Measurements from ENCODE around the gene CAPG. TPM values are rescaled to one million over a fixed set of nuclear protein-coding genes. Genes with fewer than 3 reads are reported as not detected.
"Not testable (repeated sequence)": the region's sequence is repeated elsewhere in the genome, so short reads cannot be mapped to it uniquely, and the experiment has no call there.

CAPG gene
- total RNA-seq, 1 donor from 2014 or later, result 22.4 TPM

DNA sequence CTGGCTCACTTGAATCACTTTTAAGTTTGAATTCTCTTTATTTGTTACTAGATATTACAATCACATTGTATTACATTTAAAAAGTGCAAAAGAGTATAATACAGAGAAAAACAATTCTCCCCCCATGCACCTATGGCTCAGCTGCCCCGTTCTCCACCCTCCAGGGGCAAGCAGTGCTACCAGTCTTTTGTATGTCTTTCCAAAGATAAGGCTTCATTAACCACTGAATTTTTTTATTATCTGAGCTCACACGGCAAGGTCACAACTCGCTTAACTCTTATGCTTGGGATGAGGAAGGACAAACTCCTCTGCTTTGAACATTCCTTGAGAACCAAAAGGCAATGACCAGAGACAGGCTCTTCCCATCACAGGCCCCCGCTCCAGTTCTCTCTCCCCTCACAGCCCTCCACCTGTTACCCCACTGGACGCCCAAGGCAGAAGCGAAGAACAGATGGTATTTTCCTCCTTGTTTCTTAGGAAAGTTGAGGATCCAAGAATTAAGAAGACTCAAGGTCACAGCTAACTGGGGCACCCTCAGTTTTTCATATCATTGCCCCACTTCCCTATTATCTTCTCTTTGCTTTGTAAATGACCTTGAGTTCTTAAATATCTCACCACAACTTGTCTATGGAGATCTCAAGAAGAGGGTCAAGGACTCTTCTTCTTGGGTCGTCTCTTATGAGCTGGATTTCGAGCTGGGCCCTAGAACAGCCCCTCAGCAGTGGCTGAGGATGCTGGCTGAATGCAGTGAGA, 38.5 kb upstream of the CAPG start:
- no peak overlapping the region for H3K4me3 ChIP-seq (ENCODE audit: low read length in 3 of 3)
- peaks cover 2 to 9% (median 3%) of the 10 kb centered on the region in 3 donors for H3K4me1 ChIP-seq (ENCODE audit: control insufficient read depth in 3 of 3, insufficient read depth in 3 of 3, low read length in 3 of 3)
- H3K9me3 ChIP-seq (ENCODE audit: control insufficient read depth in 3 of 3, low read length in 3 of 3), result no peaks in the 10 kb centered on the region
- no peak overlapping the region for H3K27ac ChIP-seq (ENCODE audit: low read depth, low read length)
- H3K27me3 ChIP-seq (ENCODE audit: control insufficient read depth in 3 of 3, insufficient read depth in 3 of 3, low read length in 3 of 3), result no peaks in the 10 kb centered on the region
- H3K9ac ChIP-seq (ENCODE audit: low read depth in 1 of 3, low read length in 3 of 3), result no peak overlapping the region
- no peaks in the 10 kb centered on the region for H3K36me3 ChIP-seq (ENCODE audit: control insufficient read depth in 3 of 3, insufficient read depth in 3 of 3, low read length in 3 of 3)

DNA sequence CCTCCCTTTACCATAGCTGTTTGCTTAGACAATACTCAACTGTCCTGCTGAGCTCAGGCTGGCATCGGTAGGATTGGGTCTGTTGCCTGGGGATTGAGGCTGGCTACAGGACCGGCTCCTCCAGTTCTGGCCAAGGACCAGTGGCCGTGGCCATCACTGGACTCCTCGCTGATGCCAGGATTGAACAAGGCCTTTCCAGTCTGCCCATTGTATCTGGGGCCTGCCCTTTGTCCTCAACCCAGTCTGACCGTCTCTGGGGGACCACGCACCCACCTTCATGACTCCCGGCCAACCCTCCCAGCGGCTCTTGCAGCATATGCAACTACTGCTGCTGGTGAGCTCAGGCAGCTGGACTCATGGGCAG, 37.0 kb upstream of the CAPG start:
- no peaks in the 10 kb centered on the region for H3K9me3 ChIP-seq (ENCODE audit: control insufficient read depth in 3 of 3, low read length in 3 of 3)
- H3K36me3 ChIP-seq (ENCODE audit: control insufficient read depth in 3 of 3, insufficient read depth in 3 of 3, low read length in 3 of 3), result no peaks in the 10 kb centered on the region
- no peak overlapping the region for H3K9ac ChIP-seq (ENCODE audit: low read depth in 1 of 3, low read length in 3 of 3)
- H3K27me3 ChIP-seq (ENCODE audit: control insufficient read depth in 3 of 3, insufficient read depth in 3 of 3, low read length in 3 of 3), result no peaks in the 10 kb centered on the region
- H3K4me1 ChIP-seq (ENCODE audit: control insufficient read depth in 3 of 3, insufficient read depth in 3 of 3, low read length in 3 of 3), result peaks cover 2 to 9% (median 3%) of the 10 kb centered on the region in 3 donors
- H3K4me3 ChIP-seq (ENCODE audit: low read length in 3 of 3), result no peak overlapping the region
- H3K27ac ChIP-seq (ENCODE audit: low read depth, low read length), result no peak overlapping the region

DNA sequence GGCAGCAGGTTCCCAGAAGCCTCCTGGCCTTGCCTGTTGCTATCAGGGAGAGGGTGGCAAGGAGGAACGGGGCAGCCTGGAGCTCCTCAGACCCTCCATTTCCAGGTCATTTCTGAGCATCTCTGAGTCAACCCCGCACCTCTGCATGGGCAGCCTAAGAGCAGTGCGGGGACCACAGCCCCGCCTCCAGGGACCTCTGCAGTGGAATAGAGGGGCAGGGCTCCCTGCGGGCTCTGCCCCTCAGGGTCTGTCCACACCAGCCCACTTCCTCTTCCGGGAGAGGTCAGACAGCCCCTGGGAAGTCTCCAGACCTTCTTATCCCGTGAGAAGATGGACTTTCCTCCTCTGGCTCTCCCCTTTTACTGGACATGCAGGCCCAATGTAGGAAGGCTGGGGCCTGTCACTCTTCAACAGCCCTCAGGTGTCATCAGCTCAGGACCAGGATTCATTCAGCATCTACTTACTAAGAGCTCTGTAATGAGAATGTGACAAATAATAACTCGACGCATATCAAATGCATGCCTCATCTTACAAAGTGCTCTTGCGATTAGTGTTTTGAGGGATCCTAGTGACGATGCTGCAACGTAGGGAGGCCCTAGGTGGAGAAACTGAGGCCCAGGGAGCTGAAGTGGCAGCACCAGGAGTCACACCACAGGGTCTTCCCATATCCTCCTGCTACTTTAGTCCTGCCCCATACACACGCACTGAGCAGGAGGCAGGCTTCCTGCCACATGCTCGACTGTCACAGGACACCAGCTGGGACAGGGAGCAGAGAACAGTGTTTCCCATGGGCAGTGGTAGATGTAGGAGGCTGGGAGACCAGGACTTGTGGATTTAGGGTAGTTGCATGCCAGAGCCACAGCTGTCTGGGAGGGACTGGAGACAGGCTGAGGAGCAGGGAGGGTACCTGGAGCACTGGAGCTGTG, 36.4 kb upstream of the CAPG start:
- Histone ChIP-seq H3K4me3 (ENCODE audit: low read length in 3 of 3) (no peak overlapping the region), H3K9ac (ENCODE audit: low read depth in 1 of 3, low read length in 3 of 3) (no peak overlapping the region), H3K27me3 (ENCODE audit: control insufficient read depth in 3 of 3, insufficient read depth in 3 of 3, low read length in 3 of 3) (no peaks in the 10 kb centered on the region), H3K9me3 (ENCODE audit: control insufficient read depth in 3 of 3, low read length in 3 of 3) (no peaks in the 10 kb centered on the region), H3K4me1 (ENCODE audit: control insufficient read depth in 3 of 3, insufficient read depth in 3 of 3, low read length in 3 of 3) (peaks cover 2 to 9% (median 3%) of the 10 kb centered on the region in 3 donors), H3K36me3 (ENCODE audit: control insufficient read depth in 3 of 3, insufficient read depth in 3 of 3, low read length in 3 of 3) (no peaks in the 10 kb centered on the region), H3K27ac (ENCODE audit: low read depth, low read length) (no peak overlapping the region)

DNA sequence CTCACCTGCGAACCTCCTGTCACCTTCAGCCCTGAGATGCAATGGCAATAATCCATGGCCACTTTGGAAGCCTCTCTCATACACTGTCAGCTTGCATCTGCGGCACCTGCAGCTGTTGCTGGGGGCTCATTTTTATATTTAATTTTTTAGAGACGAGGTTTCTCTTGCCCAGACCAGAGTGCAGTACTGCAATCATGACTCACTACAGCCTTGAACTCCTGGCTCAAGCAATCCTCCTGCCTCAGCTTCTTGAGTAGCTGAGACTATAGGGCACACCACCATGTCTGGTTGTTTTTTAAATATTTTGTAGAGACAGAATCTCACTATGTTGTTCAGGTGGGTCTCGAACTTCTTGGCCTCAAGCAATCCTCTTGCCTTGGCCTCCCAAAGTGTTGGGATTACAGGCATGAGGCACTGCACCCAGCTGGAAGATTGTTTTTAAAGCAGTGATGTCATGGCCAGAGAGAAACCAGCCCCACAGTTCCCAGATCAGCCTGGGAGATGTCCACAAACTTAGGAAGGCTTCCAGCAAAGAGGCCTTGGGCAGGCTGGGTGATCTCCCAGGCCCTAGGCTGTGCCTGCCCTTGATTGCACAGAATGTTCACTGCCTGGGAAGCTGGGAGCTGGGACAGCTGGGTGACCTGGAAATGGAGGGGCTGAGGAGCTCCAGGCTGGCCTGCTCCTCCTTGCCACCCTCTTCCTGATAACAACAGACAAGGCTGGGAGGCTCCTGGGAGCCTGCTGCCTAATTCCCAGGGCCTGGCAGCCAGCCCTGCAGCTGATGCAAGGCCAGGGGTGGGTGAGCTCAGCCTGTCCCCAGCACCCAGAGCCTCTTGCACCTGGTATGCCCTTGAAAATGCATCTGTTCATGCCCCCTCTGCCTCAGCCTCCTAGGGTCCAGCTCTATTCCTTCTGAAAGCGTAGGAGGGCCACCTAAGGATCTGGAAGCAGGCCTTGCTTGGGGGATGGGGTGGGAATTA, 35.4 kb upstream of the CAPG start:
- Histone ChIP-seq H3K36me3 (ENCODE audit: control insufficient read depth in 3 of 3, insufficient read depth in 3 of 3, low read length in 3 of 3) (no peaks in the 10 kb centered on the region), H3K9ac (ENCODE audit: low read depth in 1 of 3, low read length in 3 of 3) (no peak overlapping the region), H3K27ac (ENCODE audit: low read depth, low read length) (no peak overlapping the region)

DNA sequence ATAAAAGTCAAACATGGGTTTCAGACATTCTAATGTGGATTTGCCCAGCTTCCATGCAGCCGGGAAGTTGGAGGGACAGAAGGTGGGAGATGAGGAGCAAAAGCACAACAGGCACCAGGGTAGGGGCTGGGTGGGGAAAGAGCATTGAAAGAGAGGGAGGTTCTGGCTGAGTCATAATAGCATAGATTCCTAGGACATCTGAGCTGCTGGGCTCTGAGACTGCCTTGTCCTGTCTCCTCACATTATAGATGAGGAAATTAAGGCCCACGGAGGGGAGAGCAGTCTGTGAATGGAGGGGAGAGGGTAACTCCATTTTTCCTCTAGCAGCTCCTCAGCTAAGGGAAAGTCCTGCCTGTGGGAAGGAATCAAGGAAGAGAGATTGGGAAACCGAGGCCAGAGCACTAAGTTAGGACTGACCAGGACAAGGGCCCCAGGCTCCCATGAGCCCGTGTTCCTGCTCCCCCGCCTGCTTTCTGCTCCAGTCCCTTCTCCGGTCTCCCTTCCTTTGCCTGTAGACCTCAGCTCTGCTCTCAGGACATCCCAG, 34.5 kb upstream of the CAPG start:
- no peaks in the 10 kb centered on the region for H3K9me3 ChIP-seq (ENCODE audit: control insufficient read depth in 3 of 3, low read length in 3 of 3)
- H3K27ac ChIP-seq (ENCODE audit: low read depth, low read length), result no peak overlapping the region
- H3K9ac ChIP-seq (ENCODE audit: low read depth in 1 of 3, low read length in 3 of 3), result no peak overlapping the region
- no peaks in the 10 kb centered on the region for H3K27me3 ChIP-seq (ENCODE audit: control insufficient read depth in 3 of 3, insufficient read depth in 3 of 3, low read length in 3 of 3)
- H3K4me3 ChIP-seq (ENCODE audit: low read length in 3 of 3), result no peak overlapping the region
- H3K4me1 ChIP-seq (ENCODE audit: control insufficient read depth in 3 of 3, insufficient read depth in 3 of 3, low read length in 3 of 3), result peaks cover 2 to 9% (median 3%) of the 10 kb centered on the region in 3 donors
- no peaks in the 10 kb centered on the region for H3K36me3 ChIP-seq (ENCODE audit: control insufficient read depth in 3 of 3, insufficient read depth in 3 of 3, low read length in 3 of 3)

More for the DNA sequence above, 35.4 kb upstream of the CAPG start:
- peaks cover 2 to 9% (median 3%) of the 10 kb centered on the region in 3 donors for H3K4me1 ChIP-seq (ENCODE audit: control insufficient read depth in 3 of 3, insufficient read depth in 3 of 3, low read length in 3 of 3)
- H3K27me3 ChIP-seq (ENCODE audit: control insufficient read depth in 3 of 3, insufficient read depth in 3 of 3, low read length in 3 of 3), result no peaks in the 10 kb centered on the region
- no peak overlapping the region for H3K4me3 ChIP-seq (ENCODE audit: low read length in 3 of 3)
- H3K9me3 ChIP-seq (ENCODE audit: control insufficient read depth in 3 of 3, low read length in 3 of 3), result no peaks in the 10 kb centered on the region

DNA sequence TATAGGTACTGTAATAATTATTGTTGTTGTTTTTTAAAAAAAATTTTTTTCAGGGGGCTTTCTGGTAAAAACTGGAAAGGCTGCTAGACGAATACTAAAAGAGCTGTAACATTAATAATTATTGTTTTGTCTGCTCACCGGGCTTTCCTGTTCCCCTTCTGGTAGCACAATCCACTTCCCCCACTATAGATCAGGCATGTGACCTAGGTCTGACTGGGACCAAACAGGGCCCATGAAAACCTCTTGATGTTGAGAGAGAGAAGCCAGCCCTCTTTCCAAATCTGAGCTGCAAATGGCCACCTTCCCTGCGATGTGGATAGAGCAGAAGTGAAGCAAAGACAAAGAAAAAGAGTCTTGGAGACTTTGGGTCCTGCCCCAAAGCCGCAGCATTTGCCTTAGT, 31.7 kb upstream of the CAPG start:
- Histone ChIP-seq H3K27me3 (ENCODE audit: control insufficient read depth in 3 of 3, insufficient read depth in 3 of 3, low read length in 3 of 3) (no peaks in the 10 kb centered on the region), H3K4me1 (ENCODE audit: control insufficient read depth in 3 of 3, insufficient read depth in 3 of 3, low read length in 3 of 3) (peaks cover 16 to 20% (median 17%) of the 10 kb centered on the region in 3 donors), H3K4me3 (ENCODE audit: low read length in 3 of 3) (no peak overlapping the region), H3K36me3 (ENCODE audit: control insufficient read depth in 3 of 3, insufficient read depth in 3 of 3, low read length in 3 of 3) (no peaks in the 10 kb centered on the region), H3K27ac (ENCODE audit: low read depth, low read length) (no peak overlapping the region), H3K9me3 (ENCODE audit: control insufficient read depth in 3 of 3, low read length in 3 of 3) (no peaks in the 10 kb centered on the region), H3K9ac (ENCODE audit: low read depth in 1 of 3, low read length in 3 of 3) (no peak overlapping the region)

DNA sequence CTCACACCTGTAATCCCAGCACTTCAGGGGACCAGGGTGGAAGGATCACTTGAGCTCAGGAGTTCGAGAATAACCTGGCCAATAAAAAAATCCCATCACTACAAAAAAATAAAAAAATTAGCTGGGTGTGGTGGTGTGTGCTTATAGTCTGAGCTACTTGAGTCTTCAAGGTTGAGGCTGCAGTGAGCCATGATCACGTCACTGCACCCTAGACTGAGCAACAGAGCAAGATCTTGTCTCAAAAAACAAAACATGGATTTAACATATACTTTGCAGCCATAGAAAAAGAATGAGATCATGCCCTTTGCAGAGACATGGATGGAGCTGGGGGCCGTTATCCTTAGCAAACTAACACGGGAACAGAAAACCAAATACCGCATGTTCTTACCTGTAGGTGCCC, 30.6 kb upstream of the CAPG start:
- H3K9me3 ChIP-seq (ENCODE audit: control insufficient read depth in 3 of 3, low read length in 3 of 3), result no peaks in the 10 kb centered on the region
- H3K27ac ChIP-seq (ENCODE audit: low read depth, low read length), result no peak overlapping the region
- no peak overlapping the region for H3K9ac ChIP-seq (ENCODE audit: low read depth in 1 of 3, low read length in 3 of 3)
- H3K4me3 ChIP-seq (ENCODE audit: low read length in 3 of 3), result no peak overlapping the region
- H3K27me3 ChIP-seq (ENCODE audit: control insufficient read depth in 3 of 3, insufficient read depth in 3 of 3, low read length in 3 of 3), result no peaks in the 10 kb centered on the region
- H3K4me1 ChIP-seq (ENCODE audit: control insufficient read depth in 3 of 3, insufficient read depth in 3 of 3, low read length in 3 of 3), result peaks cover 18 to 19% (median 19%) of the 10 kb centered on the region in 3 donors
- H3K36me3 ChIP-seq (ENCODE audit: control insufficient read depth in 3 of 3, insufficient read depth in 3 of 3, low read length in 3 of 3), result no peaks in the 10 kb centered on the region

DNA sequence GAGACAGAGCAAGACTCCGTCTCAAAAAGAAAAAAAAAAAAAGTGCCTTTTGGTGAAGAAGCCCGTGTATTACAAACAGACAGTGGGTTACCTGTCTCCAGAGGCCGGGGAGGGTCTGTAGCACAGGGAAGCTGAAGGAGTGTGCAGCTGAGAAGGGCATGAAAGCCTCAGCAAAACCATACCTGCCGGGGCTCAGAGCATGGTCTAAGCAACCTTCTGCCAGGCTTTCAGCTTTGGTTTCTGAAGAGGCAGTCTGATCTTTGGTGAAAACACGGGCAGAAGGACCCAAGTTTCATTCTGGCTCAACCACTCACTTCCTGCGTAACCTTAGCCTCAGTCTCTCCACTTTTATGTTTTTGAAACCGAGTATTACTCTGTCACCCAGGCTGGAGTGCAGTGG, 29.8 kb upstream of the CAPG start:
- no peak overlapping the region for H3K9ac ChIP-seq (ENCODE audit: low read depth in 1 of 3, low read length in 3 of 3)
- no peaks in the 10 kb centered on the region for H3K9me3 ChIP-seq (ENCODE audit: control insufficient read depth in 3 of 3, low read length in 3 of 3)
- H3K36me3 ChIP-seq (ENCODE audit: control insufficient read depth in 3 of 3, insufficient read depth in 3 of 3, low read length in 3 of 3), result no peaks in the 10 kb centered on the region
- no peak overlapping the region for H3K27ac ChIP-seq (ENCODE audit: low read depth, low read length)
- no peaks in the 10 kb centered on the region for H3K27me3 ChIP-seq (ENCODE audit: control insufficient read depth in 3 of 3, insufficient read depth in 3 of 3, low read length in 3 of 3)
- no peak overlapping the region for H3K4me3 ChIP-seq (ENCODE audit: low read length in 3 of 3)
- H3K4me1 ChIP-seq (ENCODE audit: control insufficient read depth in 3 of 3, insufficient read depth in 3 of 3, low read length in 3 of 3), result peaks cover 17 to 24% (median 18%) of the 10 kb centered on the region in 3 donors

DNA sequence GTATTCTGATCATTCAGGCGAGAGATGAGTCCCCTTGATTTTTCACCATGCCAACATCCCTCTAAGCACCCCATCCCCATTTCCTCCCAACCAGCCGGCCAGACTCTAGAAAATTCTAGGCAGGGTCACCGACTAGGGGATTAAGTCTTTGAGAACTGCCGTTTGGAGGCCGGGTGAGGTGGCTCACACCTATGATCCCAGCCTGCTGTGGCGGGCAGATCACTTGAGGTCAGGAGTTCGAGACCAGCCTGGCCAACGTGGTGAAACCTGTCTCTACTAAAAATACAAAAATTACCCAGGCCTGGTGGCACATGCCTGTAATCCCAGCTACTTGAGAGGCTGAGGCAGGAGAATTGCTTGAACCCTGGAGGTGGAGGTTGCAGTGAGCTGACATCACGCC, 29.4 kb upstream of the CAPG start:
- not testable (repeated sequence) for H3K9me3 ChIP-seq (ENCODE audit: control insufficient read depth in 3 of 3, low read length in 3 of 3); H3K27me3 ChIP-seq (ENCODE audit: control insufficient read depth in 3 of 3, insufficient read depth in 3 of 3, low read length in 3 of 3); H3K9ac ChIP-seq (ENCODE audit: low read depth in 1 of 3, low read length in 3 of 3); H3K27ac ChIP-seq (ENCODE audit: low read depth, low read length); H3K36me3 ChIP-seq (ENCODE audit: control insufficient read depth in 3 of 3, insufficient read depth in 3 of 3, low read length in 3 of 3); H3K4me3 ChIP-seq (ENCODE audit: low read length in 3 of 3)
- H3K4me1 ChIP-seq (ENCODE audit: control insufficient read depth in 3 of 3, insufficient read depth in 3 of 3, low read length in 3 of 3), result peaks cover 18 to 26% (median 19%) of the 10 kb centered on the region in 3 donors

All from skeletal muscle tissue (tissue), 4 donors.